A549 (cell line): ENCODE measurements around the gene FGF18. TPM values are rescaled to one million over a fixed set of nuclear protein-coding genes. Genes with fewer than 3 reads are reported as not detected.

Source experiments
- ATAC-seq, 2 experiments: fragments of 200-7000 bp in 1 of 2; fragments of >200 bp in 1 of 2; cut with Nextera tagmentation in 1 of 2; cut with Tn5 transposase in 1 of 2; 3 replicates each; pipeline versions ENCODE4 v1.8.0 to v1.9.1; 2018 to 2020; ENCODE audit warnings: mild to moderate bottlenecking in 1 of 2, moderate library complexity in 1 of 2
- CTCF ChIA-PET: fragments of 300-600 bp; sonication (Branson Sonifier 250); formaldehyde crosslinking; extraction: SDS; loops from one replicate; lab custom pipeline; 2021; ENCODE audit warnings: antibody characterized with exemption, inconsistent platforms; lab: Yijun Ruan, JAX
- POLR2A ChIA-PET: fragments of 350-600 bp; formaldehyde crosslinking; extraction: SDS; loops from one replicate; lab custom pipeline; 2021; ENCODE audit warnings: antibody characterized with exemption, inconsistent platforms; lab: Yijun Ruan, JAX
- DNase-seq, 2 experiments: peaks; one replicate each; pipeline versions ENCODE4 v3.0.0 to v3.0.0-alpha.2; 2011 to 2016; ENCODE audit warnings: low read depth in 1 of 2, low spot score in 1 of 2
- FAIRE-seq: peaks from 2 replicates; lab custom pipeline; 2011; peaks lifted over from hg19 to GRCh38; lab: Jason Lieb, UNC
- H3K27ac ChIP-seq, 2 experiments: fragments of >200 bp; sonication (Bioruptor Twin); formaldehyde crosslinking; 3 replicates each; pipeline ENCODE4 v1.5.1; 2016 to 2017
- H3K4me1 ChIP-seq: fragments of >200 bp; sonication (Bioruptor Twin); formaldehyde crosslinking; 3 replicates; pipeline ENCODE4 v1.6.1; 2016
- H3K4me2 ChIP-seq: fragments of >200 bp; sonication (Bioruptor Twin); formaldehyde crosslinking; 3 replicates; pipeline ENCODE4 v1.6.1; 2016
- H3K4me3 ChIP-seq: fragments of >200 bp; sonication (Bioruptor Twin); formaldehyde crosslinking; 3 replicates; pipeline ENCODE4 v1.5.1; 2016
- H3K9me3 ChIP-seq: fragments of >200 bp; sonication (Bioruptor Twin); formaldehyde crosslinking; 3 replicates; pipeline ENCODE4 v1.6.1; 2016
- CHD4 ChIP-seq: fragments of 200-600 bp; sonication (generic); IDR thresholded peaks from 2 replicates; pipeline ENCODE4 v1.6.1; 2016; ENCODE audit warnings: antibody characterized with exemption, mild to moderate bottlenecking, borderline replicate concordance
- E2F6 ChIP-seq: IDR thresholded peaks from 2 replicates; pipeline ENCODE4 v1.6.1; 2012; ENCODE audit warnings: low read depth, borderline replicate concordance
- EHF ChIP-seq: fragments of 250-450 bp; sonication (Bioruptor Pico); IDR thresholded peaks from 2 replicates; pipeline ENCODE4 v1.5.0; 2020; ENCODE audit warnings: mild to moderate bottlenecking
- ELK1 ChIP-seq: fragments of 150-350 bp; IDR thresholded peaks from 2 replicates; pipeline ENCODE4 v1.6.1; 2014; ENCODE audit warnings: low read depth, mild to moderate bottlenecking, low read length
- EP300 ChIP-seq, 2 experiments: fragments of >200 bp; sonication (Bioruptor Twin); formaldehyde crosslinking; IDR thresholded peaks; 2 replicates in 1 of 2; 3 replicates in 1 of 2; pipeline ENCODE4 v1.6.1; 2016 to 2017
- ESRRA ChIP-seq: fragments of 150-350 bp; IDR thresholded peaks from 2 replicates; pipeline ENCODE4 v1.6.1; 2014; ENCODE audit warnings: mild to moderate bottlenecking, low read length, borderline replicate concordance
- FOSL2 ChIP-seq, 2 experiments: fragments of 450-650 bp in 1 of 2; fragments of >200 bp in 1 of 2; sonication (Bioruptor Twin) in 1 of 2; formaldehyde crosslinking; IDR thresholded peaks; 2 replicates each; pipeline versions ENCODE4 v1.5.0 to v1.6.1; 2016 to 2020; ENCODE audit warnings: mild to moderate bottlenecking in 1 of 2, moderate library complexity in 1 of 2
- HES2 ChIP-seq: fragments of >200 bp; sonication (Bioruptor Twin); formaldehyde crosslinking; IDR thresholded peaks from 2 replicates; pipeline ENCODE4 v1.6.1; 2016
- HEYL ChIP-seq: fragments of 250-450 bp; sonication (Bioruptor Pico); IDR thresholded peaks from 2 replicates; pipeline ENCODE4 v1.8.0; 2021; ENCODE audit warnings: mild to moderate bottlenecking, moderate library complexity
- KDM5A ChIP-seq: fragments of 200-600 bp; sonication (generic); IDR thresholded peaks from 2 replicates; pipeline ENCODE4 v1.6.1; 2016; ENCODE audit warnings: antibody characterized with exemption, mild to moderate bottlenecking
- MAFK ChIP-seq: fragments of 450-650 bp; IDR thresholded peaks from 2 replicates; pipeline ENCODE4 v1.6.1; 2014; ENCODE audit not compliant: partially characterized antibody
- MAZ ChIP-seq: fragments of 150-350 bp; IDR thresholded peaks from 2 replicates; pipeline ENCODE4 v1.6.1; 2014; ENCODE audit warnings: antibody characterized with exemption, low read depth, low read length, borderline replicate concordance
- NPAS2 ChIP-seq: fragments of 250-450 bp; sonication (Bioruptor Pico); IDR thresholded peaks from 2 replicates; pipeline ENCODE4 v1.8.0; 2022; ENCODE audit warnings: mild to moderate bottlenecking, moderate library complexity, borderline replicate concordance
- NR3C1 ChIP-seq: fragments of >200 bp; sonication (Bioruptor Twin); formaldehyde crosslinking; IDR thresholded peaks from 3 replicates; pipeline ENCODE4 v1.6.1; 2017
- PBX3 ChIP-seq: IDR thresholded peaks from 2 replicates; pipeline ENCODE4 v1.6.1; 2012
- POLR2AphosphoS2 ChIP-seq: conservative IDR thresholded peaks from 2 replicates; pipeline ENCODE4 v1.6.1; 2012; ENCODE audit warnings: low read length, improper control_type of control experiment, inconsistent platforms
- RAD21 ChIP-seq, 2 experiments: fragments of >200 bp in 1 of 2; sonication (Bioruptor Twin) in 1 of 2; formaldehyde crosslinking in 1 of 2; IDR thresholded peaks in 1 of 2; conservative IDR thresholded peaks in 1 of 2; 2 replicates in 1 of 2; 3 replicates in 1 of 2; pipeline ENCODE4 v1.6.1; 2012 to 2018; ENCODE audit warnings: inconsistent platforms in 1 of 2
- RARB ChIP-seq: fragments of 250-450 bp; sonication (Bioruptor Pico); IDR thresholded peaks from 2 replicates; pipeline ENCODE4 v1.8.0; 2021; ENCODE audit warnings: mild to moderate bottlenecking, moderate library complexity
- RCOR1 ChIP-seq: fragments of 150-350 bp; IDR thresholded peaks from 2 replicates; pipeline ENCODE4 v1.6.1; 2014; ENCODE audit warnings: antibody characterized with exemption, low read length, low read depth
- SREBF2 ChIP-seq: fragments of 450-650 bp; IDR thresholded peaks from 2 replicates; pipeline ENCODE4 v1.6.1; 2014; ENCODE audit warnings: mild to moderate bottlenecking, moderate library complexity
- ZFP36 ChIP-seq: fragments of 450-650 bp; IDR thresholded peaks from 2 replicates; pipeline ENCODE4 v1.6.1; 2014; ENCODE audit warnings: borderline replicate concordance; ENCODE audit not compliant: partially characterized antibody
- WGBS: methylation state at CpG from one replicate; pipeline ENCODE4 v1.1.6; 2017; ENCODE audit errors: missing lambda C conversion rate; 5-methylcytosine and 5-hydroxymethylcytosine counted together
- polyA plus RNA-seq, 4 experiments: library from polyadenylated mRNA; depleted of rRNA in 3 of 4; stranded (reverse); fragments of >200 nt; fragmentation: RNase III in 1 of 4; extraction: RNeasy Plus Mini Kit Qiagen cat#74134 plus additional on column Dnase treatment in 1 of 4; gene quantifications; 2 replicates in 3 of 4; 3 replicates in 1 of 4; pipeline ENCODE4 v1.2.3, GENCODE V29; 2011 to 2017

The FGF18 gene
- polyA plus RNA-seq, 2 of the 4 experiments (the other 2 are of a cell fraction), result 0.09 to 0.16 TPM

GRCh38 chr5:171447226-171447625, 27.8 kb downstream of the FGF18 start:
- TF ChIP-seq PBX3, result no peak
- TF ChIP-seq NPAS2 (CRISPR knock-in tag), result no peak
- TF ChIP-seq ELK1, result no peak
- no peak for TF ChIP-seq KDM5A
- TF ChIP-seq CHD4, result no peak
- no peak for TF ChIP-seq RARB
- TF ChIP-seq RAD21 (conservative IDR thresholded peaks at IDR 0.05 in 1 of 2, IDR thresholded peaks at IDR 0.05 in 1 of 2), result no peak
- TF ChIP-seq EHF, result no peak
- TF ChIP-seq SREBF2, result no peak
- TF ChIP-seq HES2, result no peak
- TF ChIP-seq POLR2AphosphoS2, result no peak
- TF ChIP-seq NR3C1, result no peak
- H3K4me2 ChIP-seq, result no peak overlapping the region
- no peak overlapping the region for H3K27ac ChIP-seq
- ChIA-PET CTCF (interaction anchor here (0.7 to 3.7 kb wide), 4 partner anchors 10 to 183 kb away, joined by 3 to 15 read pairs (median 4); partner anchors contain the start of gene FGF18), POLR2A (no interaction called here)
- no peaks in the 10 kb centered on the region for H3K9me3 ChIP-seq
- 85% methylated on average over 5 of the region's 5 CpGs for WGBS
- no peak for DNase-seq
- no peak for ATAC-seq
- FAIRE-seq, result no peak
- H3K4me1 ChIP-seq, result no peaks in the 10 kb centered on the region
- H3K4me3 ChIP-seq, result no peak overlapping the region

GRCh38 chr5:171449426-171449825, 30.0 kb downstream of the FGF18 start:
- no peaks in the 10 kb centered on the region for H3K9me3 ChIP-seq
- ChIA-PET POLR2A (no interaction called here), CTCF (interaction anchor here (0.6 to 3.7 kb wide), 4 partner anchors 9 to 189 kb away, joined by 3 to 15 read pairs (median 6); partner anchors contain the start of gene FGF18)
- H3K4me1 ChIP-seq, result no peaks in the 10 kb centered on the region
- no peak overlapping the region for H3K4me2 ChIP-seq
- ATAC-seq, result no peak
- no peak overlapping the region for H3K27ac ChIP-seq
- H3K4me3 ChIP-seq, result no peak overlapping the region
- DNase-seq, result no peak
- TF ChIP-seq MAFK, result no peak
- no peak for TF ChIP-seq E2F6
- no peak for TF ChIP-seq RCOR1
- no peak for TF ChIP-seq EP300 (IDR thresholded peaks at IDR 0.05)
- no peak for TF ChIP-seq ZFP36
- TF ChIP-seq ESRRA, result no peak
- no peak for FAIRE-seq
- 83% methylated on average over 10 of the region's 10 CpGs for WGBS

GRCh38 chr5:171450423-171451331, 31.2 kb downstream of the FGF18 start:
- no peak for DNase-seq
- Histone ChIP-seq H3K4me2 (no peak overlapping the region), H3K4me1 (no peaks in the 10 kb centered on the region), H3K27ac (no peak overlapping the region), H3K4me3 (no peak overlapping the region)
- TF ChIP-seq HEYL, result no peak
- TF ChIP-seq EP300 (IDR thresholded peaks at IDR 0.05), result no peak
- TF ChIP-seq PBX3, result no peak
- TF ChIP-seq KDM5A, result no peak
- no peak for TF ChIP-seq MAZ
- no peak for TF ChIP-seq CHD4
- TF ChIP-seq FOSL2 (IDR thresholded peaks at IDR 0.05), result no peak
- no peak for TF ChIP-seq FOSL2 (CRISPR knock-in tag; IDR thresholded peaks at IDR 0.05)
- no peak for TF ChIP-seq NR3C1
- no peak for TF ChIP-seq POLR2AphosphoS2
- TF ChIP-seq, all 56 proteins: peak for 0
- no peaks in the 10 kb centered on the region for H3K9me3 ChIP-seq
- FAIRE-seq, result no peak
- no peak for ATAC-seq
- 92% methylated on average over 63 of the region's 88 CpGs for WGBS
- ChIA-PET CTCF (interaction anchor here (1.0 to 3.7 kb wide), 2 partner anchors 32 to 179 kb away, joined by 3 to 15 read pairs; partner anchors contain the start of gene FGF18), POLR2A (no interaction called here)
